Esophagus squamous epithelium (tissue), 5 donors: ENCODE data around the gene GNB1L. TPM values are rescaled to one million over a fixed set of nuclear protein-coding genes. Genes with fewer than 3 reads are reported as not detected.

ENCODE experiments used
- DNase-seq: peaks from one replicate; lab custom pipeline; 2025; lab: John Stamatoyannopoulos, UW
- H3K27ac ChIP-seq, 4 donors: fragments of 200-600 bp; sonication (generic); one replicate each; pipeline ENCODE4 v1.5.1; 2016 to 2019; ENCODE audit warnings: mild to moderate bottlenecking in 1 of 4
- H3K27me3 ChIP-seq, 4 donors: fragments of 200-600 bp; sonication (generic); 1 replicate in 3 of 4; 2 replicates in 1 of 4; pipeline versions ENCODE4 v1.5.1 to v1.6.0; 2017 to 2021; ENCODE audit warnings: antibody characterized with exemption in 1 of 4
- H3K36me3 ChIP-seq, 3 donors: fragments of 200-600 bp; sonication (generic); one replicate each; pipeline ENCODE4 v1.5.1; 2016 to 2019
- H3K4me1 ChIP-seq, 3 donors: fragments of 200-600 bp; sonication (generic); one replicate each; pipeline ENCODE4 v1.5.1; 2017 to 2019
- H3K4me3 ChIP-seq, 4 donors: fragments of 200-600 bp; sonication (generic); 1 replicate in 3 of 4; 2 replicates in 1 of 4; pipeline ENCODE4 v1.5.1; 2016 to 2019; ENCODE audit warnings: mild to moderate bottlenecking in 2 of 4, moderate library complexity in 1 of 4
- H3K9me3 ChIP-seq, 3 donors: fragments of 200-600 bp; sonication (generic); one replicate each; pipeline ENCODE4 v1.5.1; 2016 to 2019
- POLR2A ChIP-seq, 4 donors: fragments of 450-650 bp; IDR thresholded peaks; one replicate each; pipeline ENCODE4 v1.6.1; 2017; ENCODE audit warnings: antibody characterized with exemption in 4 of 4, mild to moderate bottlenecking in 4 of 4, moderate library complexity in 3 of 4
- WGBS, 2 donors: methylation state at CpG; one replicate each; pipeline ENCODE4 v1.1.5; 2018; 5-methylcytosine and 5-hydroxymethylcytosine counted together
- intact Hi-C: fragments of 100-400 bp; cut with DNase I; formaldehyde crosslinking; loops from one replicate; pipeline ENCODE4 v1.15.0; 2022
- total RNA-seq, 4 donors: library from RNA; depleted of rRNA; stranded (reverse); fragments of >200 nt; gene quantifications; one replicate each; pipeline ENCODE4 v1.1.0, GENCODE V29; 2016
- TF ChIP-seq, protein P1 (sequence below), 6 experiments: fragments of 450-650 bp in 4 of 6; fragments of 200-600 bp in 2 of 6; sonication (generic) in 2 of 6; IDR thresholded peaks; one replicate each; pipeline ENCODE4 v1.5.1; 2016 to 2019; ENCODE audit warnings: antibody characterized with exemption in 6 of 6, mild to moderate bottlenecking in 4 of 6, moderate library complexity in 4 of 6
- donor health status: DM: yes; HTN: yes; CAD: no.

GNB1L gene
- total RNA-seq, 4 donors from 2014 or later, result 5.7 to 8.5 (median 6.4) TPM

GRCh38 chr22:19800761-19801244 is 53.9 kb downstream of the GNB1L start:
- intact Hi-C loops, result no loop called here
- Histone ChIP-seq H3K9me3 (no peaks in the 10 kb centered on the region), H3K27me3 (no peaks in the 10 kb centered on the region), H3K4me1 (peaks cover 0 to 55% (median 10%) of the 10 kb centered on the region in 3 donors), H3K36me3 (peaks cover 0 to 7% (median 0%) of the 10 kb centered on the region in 3 donors), H3K4me3 (no peak overlapping the region), H3K27ac (no peak overlapping the region)
- 100% methylated on average over 1 of the region's 13 CpGs; no CpG with 5 or more reads in 1 of the 2 donors for WGBS, 2 donors
- TF ChIP-seq POLR2A (IDR thresholded peaks at IDR 0.05), result no peak
- TF ChIP-seq, protein P1, sequence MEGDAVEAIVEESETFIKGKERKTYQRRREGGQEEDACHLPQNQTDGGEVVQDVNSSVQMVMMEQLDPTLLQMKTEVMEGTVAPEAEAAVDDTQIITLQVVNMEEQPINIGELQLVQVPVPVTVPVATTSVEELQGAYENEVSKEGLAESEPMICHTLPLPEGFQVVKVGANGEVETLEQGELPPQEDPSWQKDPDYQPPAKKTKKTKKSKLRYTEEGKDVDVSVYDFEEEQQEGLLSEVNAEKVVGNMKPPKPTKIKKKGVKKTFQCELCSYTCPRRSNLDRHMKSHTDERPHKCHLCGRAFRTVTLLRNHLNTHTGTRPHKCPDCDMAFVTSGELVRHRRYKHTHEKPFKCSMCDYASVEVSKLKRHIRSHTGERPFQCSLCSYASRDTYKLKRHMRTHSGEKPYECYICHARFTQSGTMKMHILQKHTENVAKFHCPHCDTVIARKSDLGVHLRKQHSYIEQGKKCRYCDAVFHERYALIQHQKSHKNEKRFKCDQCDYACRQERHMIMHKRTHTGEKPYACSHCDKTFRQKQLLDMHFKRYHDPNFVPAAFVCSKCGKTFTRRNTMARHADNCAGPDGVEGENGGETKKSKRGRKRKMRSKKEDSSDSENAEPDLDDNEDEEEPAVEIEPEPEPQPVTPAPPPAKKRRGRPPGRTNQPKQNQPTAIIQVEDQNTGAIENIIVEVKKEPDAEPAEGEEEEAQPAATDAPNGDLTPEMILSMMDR (IDR thresholded peaks at IDR 0.05), result no peak
- DNase-seq, result no peak

DNA sequence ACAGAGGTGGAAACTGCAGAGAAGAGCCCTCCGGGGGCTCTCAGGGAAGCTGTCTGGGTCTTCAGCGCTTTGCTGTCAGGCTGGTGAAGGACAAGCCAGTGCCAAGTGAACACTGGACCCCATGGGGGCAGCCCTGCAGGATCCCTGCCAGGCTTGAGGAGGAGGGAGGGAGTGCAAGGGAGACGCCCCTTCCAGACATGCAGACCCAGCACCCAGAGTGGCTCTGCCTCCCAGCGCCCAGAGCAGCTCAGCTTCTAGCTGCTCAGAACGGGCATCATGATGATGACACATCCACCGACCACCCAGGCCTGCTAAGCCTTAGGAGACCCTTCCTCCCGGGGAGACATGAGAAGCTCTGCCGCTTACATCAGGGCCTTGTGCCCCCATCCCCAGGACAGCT is 54.4 kb downstream of the GNB1L start:
- intact Hi-C loops, result no loop called here
- Histone ChIP-seq H3K4me1 (peaks cover 0 to 55% (median 5%) of the 10 kb centered on the region in 3 donors), H3K27me3 (no peaks in the 10 kb centered on the region), H3K4me3 (no peak overlapping the region), H3K36me3 (peaks cover 0 to 7% (median 0%) of the 10 kb centered on the region in 3 donors), H3K9me3 (no peaks in the 10 kb centered on the region), H3K27ac (no peak overlapping the region)
- no peak for TF ChIP-seq POLR2A (IDR thresholded peaks at IDR 0.05)
- TF ChIP-seq, protein P1 (IDR thresholded peaks at IDR 0.05), result no peak
- WGBS, 2 donors, result 100% methylated on average over 3 of the region's 8 CpGs; no CpG with 5 or more reads in 1 of the 2 donors
- no peak for DNase-seq

DNA sequence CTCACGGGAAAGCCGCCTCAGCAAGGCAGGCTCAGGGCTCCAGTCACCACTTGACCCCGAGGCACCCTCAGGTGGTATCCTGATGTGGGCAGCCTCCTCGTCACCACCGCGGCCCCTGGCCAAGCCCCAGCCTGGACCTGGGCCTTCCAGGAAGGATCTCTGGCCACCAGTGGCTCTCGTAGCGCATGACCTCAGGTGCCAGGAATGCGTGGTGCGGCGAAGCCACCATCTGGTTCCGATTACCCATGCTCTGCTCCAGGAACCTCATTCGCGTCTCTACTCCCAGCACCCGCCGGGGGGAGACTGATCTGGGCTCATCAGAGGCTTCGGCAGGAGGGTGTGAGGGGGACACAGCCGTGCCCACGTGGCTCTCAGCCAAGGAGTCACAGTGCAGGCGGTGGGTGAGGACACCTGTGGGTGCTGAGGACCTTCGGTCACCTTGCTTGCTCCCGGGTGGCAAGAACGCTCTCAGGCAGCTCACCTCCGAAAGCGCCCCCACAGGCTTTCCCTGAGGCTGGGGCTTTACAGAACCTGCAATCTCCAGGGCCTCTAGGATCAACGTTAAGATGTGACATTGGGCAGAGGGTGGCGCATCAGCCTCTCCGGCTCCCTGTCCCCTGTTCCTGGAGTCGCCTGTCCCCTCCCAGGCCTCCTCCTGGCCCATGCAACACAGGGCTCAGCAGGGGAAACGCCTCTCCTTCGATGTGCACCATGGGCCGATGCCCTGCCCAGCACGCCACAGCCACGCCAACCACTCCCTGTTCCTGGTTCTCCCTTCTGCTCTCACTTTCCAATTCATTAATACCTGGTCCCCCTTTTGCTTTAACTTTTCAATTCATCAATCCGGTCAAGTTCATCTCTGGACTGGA is 55.1 kb downstream of the GNB1L start:
- H3K4me3 ChIP-seq, result no peak overlapping the region
- no peak for TF ChIP-seq POLR2A (IDR thresholded peaks at IDR 0.05)
- TF ChIP-seq, protein P1 (IDR thresholded peaks at IDR 0.05), result no peak
- no peaks in the 10 kb centered on the region for H3K9me3 ChIP-seq
- 86 to 92% methylated on average over 9 to 17 of the region's 35 CpGs for WGBS, 2 donors
- H3K36me3 ChIP-seq, result peaks cover 0 to 7% (median 0%) of the 10 kb centered on the region in 3 donors
- intact Hi-C loops, result no loop called here
- H3K27ac ChIP-seq, result no peak overlapping the region
- H3K27me3 ChIP-seq, result no peaks in the 10 kb centered on the region
- DNase-seq, result no peak
- peaks cover 0 to 48% (median 0%) of the 10 kb centered on the region in 3 donors for H3K4me1 ChIP-seq

- Histone ChIP-seq H3K9me3 (no peaks in the 10 kb centered on the region), H3K4me3 (no peak overlapping the region), H3K36me3 (peaks cover 0 to 7% (median 0%) of the 10 kb centered on the region in 3 donors), H3K4me1 (peaks cover 0 to 42% (median 0%) of the 10 kb centered on the region in 3 donors), H3K27ac (no peak overlapping the region), H3K27me3 (no peaks in the 10 kb centered on the region)
- no CpG with 5 or more reads among the region's 9 CpGs for WGBS, 2 donors
- no peak for TF ChIP-seq POLR2A (IDR thresholded peaks at IDR 0.05)
- TF ChIP-seq, protein P1 (IDR thresholded peaks at IDR 0.05), result no peak
- no peak for DNase-seq
- intact Hi-C loops, result no loop called here
Observed at GRCh38 chr22:19798891-19799293, 55.8 kb downstream of the GNB1L start.
